Upper lobe of left lung (tissue), 4 donors: ENCODE data around the gene NHSL2.

ENCODE experiments used
- EP300 ChIP-seq, 4 donors: sonication (generic); formaldehyde crosslinking; IDR thresholded peaks; one replicate each; pipeline ENCODE4 v1.5.1; 2017; ENCODE audit warnings: antibody characterized with exemption in 4 of 4, control low read depth in 2 of 4
- POLR2A ChIP-seq, 4 donors: fragments of 450-650 bp; IDR thresholded peaks; one replicate each; pipeline ENCODE4 v1.5.1; 2016 to 2017; ENCODE audit warnings: antibody characterized with exemption in 4 of 4, mild to moderate bottlenecking in 2 of 4
- POLR2AphosphoS5 ChIP-seq, 2 donors: sonication (generic); formaldehyde crosslinking; IDR thresholded peaks; one replicate each; pipeline ENCODE4 v1.5.1; 2017; ENCODE audit warnings: antibody characterized with exemption in 2 of 2
- TF ChIP-seq, protein P1 (sequence below), 6 experiments: fragments of 450-650 bp in 4 of 6; fragments of 200-600 bp in 2 of 6; sonication (generic) in 2 of 6; IDR thresholded peaks; one replicate each; pipeline ENCODE4 v1.5.1; 2016 to 2019; ENCODE audit warnings: antibody characterized with exemption in 6 of 6

DNA sequence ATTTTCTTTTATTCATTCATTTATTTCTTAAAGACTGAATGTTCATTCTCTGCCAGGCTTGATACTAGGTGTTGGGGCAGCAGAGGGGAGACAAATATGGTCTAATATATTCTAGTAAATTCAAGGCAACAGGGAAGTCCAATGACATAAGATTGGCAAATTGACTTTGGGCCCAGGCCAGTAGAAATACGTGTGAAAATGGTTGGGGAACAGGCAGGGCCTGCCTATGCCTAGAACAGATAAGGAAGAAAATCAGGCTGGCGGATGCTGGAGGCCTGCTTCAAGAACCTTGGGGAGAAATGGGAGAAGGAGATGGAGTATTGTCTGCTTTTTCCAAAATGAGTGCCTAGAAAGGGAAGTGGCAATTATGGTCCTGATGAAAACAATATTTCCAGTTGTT lies 112.4 kb downstream of the NHSL2 start:
- TF ChIP-seq, protein P1, sequence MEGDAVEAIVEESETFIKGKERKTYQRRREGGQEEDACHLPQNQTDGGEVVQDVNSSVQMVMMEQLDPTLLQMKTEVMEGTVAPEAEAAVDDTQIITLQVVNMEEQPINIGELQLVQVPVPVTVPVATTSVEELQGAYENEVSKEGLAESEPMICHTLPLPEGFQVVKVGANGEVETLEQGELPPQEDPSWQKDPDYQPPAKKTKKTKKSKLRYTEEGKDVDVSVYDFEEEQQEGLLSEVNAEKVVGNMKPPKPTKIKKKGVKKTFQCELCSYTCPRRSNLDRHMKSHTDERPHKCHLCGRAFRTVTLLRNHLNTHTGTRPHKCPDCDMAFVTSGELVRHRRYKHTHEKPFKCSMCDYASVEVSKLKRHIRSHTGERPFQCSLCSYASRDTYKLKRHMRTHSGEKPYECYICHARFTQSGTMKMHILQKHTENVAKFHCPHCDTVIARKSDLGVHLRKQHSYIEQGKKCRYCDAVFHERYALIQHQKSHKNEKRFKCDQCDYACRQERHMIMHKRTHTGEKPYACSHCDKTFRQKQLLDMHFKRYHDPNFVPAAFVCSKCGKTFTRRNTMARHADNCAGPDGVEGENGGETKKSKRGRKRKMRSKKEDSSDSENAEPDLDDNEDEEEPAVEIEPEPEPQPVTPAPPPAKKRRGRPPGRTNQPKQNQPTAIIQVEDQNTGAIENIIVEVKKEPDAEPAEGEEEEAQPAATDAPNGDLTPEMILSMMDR (IDR thresholded peaks at IDR 0.05): no peak
- no peak for TF ChIP-seq POLR2AphosphoS5 (IDR thresholded peaks at IDR 0.05)
- TF ChIP-seq POLR2A (IDR thresholded peaks at IDR 0.05): no peak
- no peak for TF ChIP-seq EP300 (IDR thresholded peaks at IDR 0.05)
